Measurements from ENCODE around the gene TBX21. TPM values are rescaled to one million over a fixed set of nuclear protein-coding genes. Genes with fewer than 3 reads are reported as not detected.
A peak's percentile ranks its signal among the peaks of the same experiment; 100 is the strongest.

Gene TBX21
- total RNA-seq, 1 donor from 2014 or later, result not detected

DNA sequence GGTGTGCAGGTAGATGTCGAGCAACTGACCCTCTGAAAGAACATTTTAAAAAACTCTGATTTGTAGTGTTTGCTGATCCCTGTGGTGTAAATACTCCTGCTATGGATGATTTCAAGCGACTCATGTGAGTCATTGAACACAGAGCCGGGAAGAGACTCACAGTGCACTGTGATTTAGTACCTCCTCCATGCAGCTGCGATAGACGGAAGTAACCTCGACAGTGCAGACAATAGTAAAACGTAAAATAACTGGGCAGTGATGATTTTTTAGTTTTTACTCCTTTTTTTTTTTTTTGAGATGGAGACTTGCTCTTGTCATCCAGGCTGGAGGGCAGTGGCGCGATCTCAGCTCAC, 8.7 kb downstream of the TBX21 start:
- no peaks in the 10 kb centered on the region for H3K36me3 ChIP-seq (ENCODE audit: control insufficient read depth, insufficient read depth, low read length)
- H3K27me3 ChIP-seq (ENCODE audit: control insufficient read depth, insufficient read depth, low read length), result peaks cover 24% of the 10 kb centered on the region
- TF ChIP-seq, protein P1, sequence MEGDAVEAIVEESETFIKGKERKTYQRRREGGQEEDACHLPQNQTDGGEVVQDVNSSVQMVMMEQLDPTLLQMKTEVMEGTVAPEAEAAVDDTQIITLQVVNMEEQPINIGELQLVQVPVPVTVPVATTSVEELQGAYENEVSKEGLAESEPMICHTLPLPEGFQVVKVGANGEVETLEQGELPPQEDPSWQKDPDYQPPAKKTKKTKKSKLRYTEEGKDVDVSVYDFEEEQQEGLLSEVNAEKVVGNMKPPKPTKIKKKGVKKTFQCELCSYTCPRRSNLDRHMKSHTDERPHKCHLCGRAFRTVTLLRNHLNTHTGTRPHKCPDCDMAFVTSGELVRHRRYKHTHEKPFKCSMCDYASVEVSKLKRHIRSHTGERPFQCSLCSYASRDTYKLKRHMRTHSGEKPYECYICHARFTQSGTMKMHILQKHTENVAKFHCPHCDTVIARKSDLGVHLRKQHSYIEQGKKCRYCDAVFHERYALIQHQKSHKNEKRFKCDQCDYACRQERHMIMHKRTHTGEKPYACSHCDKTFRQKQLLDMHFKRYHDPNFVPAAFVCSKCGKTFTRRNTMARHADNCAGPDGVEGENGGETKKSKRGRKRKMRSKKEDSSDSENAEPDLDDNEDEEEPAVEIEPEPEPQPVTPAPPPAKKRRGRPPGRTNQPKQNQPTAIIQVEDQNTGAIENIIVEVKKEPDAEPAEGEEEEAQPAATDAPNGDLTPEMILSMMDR (IDR thresholded peaks at IDR 0.05; ENCODE audit: insufficient read depth, low read length, poor library complexity, severe bottlenecking), result no peak

GRCh38 chr17:47742319-47743181, 9.5 kb downstream of the TBX21 start:
- H3K36me3 ChIP-seq (ENCODE audit: control insufficient read depth, insufficient read depth, low read length), result no peaks in the 10 kb centered on the region
- TF ChIP-seq, protein P1 (IDR thresholded peaks at IDR 0.05; ENCODE audit: insufficient read depth, low read length, poor library complexity, severe bottlenecking), result peak; percentile 58
- no peak overlapping the region for H3K4me3 ChIP-seq (ENCODE audit: low read depth, low read length)
- no peak for DNase-seq (ENCODE audit: low read depth)
- peaks cover 21% of the 10 kb centered on the region for H3K27me3 ChIP-seq (ENCODE audit: control insufficient read depth, insufficient read depth, low read length)

More for the DNA sequence above, 8.7 kb downstream of the TBX21 start:
- DNase-seq (ENCODE audit: low read depth), result no peak
- no peak overlapping the region for H3K4me3 ChIP-seq (ENCODE audit: low read depth, low read length)

DNA sequence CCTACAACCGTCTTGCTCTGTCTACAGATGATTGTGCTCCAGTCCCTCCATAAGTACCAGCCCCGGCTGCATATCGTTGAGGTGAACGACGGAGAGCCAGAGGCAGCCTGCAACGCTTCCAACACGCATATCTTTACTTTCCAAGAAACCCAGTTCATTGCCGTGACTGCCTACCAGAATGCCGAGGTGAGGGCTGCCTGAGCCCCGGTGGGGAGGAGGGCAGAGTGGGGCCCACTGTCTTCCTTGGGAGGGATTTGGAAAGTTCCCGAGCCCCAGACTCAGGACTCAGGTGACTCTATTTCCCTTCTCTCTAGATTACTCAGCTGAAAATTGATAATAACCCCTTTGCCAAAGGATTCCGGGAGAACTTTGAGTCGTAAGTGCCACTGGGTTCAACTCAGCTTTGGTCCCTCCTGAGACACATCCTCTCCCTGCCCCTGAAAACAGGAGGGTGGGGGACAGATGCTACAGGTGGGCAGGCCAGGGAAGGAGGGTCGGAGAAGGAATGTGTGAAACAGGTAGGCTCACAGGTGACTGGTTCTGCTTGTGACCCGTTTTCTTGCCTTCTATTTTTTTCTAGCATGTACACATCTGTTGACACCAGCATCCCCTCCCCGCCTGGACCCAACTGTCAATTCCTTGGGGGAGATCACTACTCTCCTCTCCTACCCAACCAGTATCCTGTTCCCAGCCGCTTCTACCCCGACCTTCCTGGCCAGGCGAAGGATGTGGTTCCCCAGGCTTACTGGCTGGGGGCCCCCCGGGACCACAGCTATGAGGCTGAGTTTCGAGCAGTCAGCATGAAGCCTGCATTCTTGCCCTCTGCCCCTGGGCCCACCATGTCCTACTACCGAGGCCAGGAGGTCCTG, 11.4 kb downstream of the TBX21 start:
- Histone ChIP-seq H3K4me3 (ENCODE audit: low read depth, low read length) (no peak overlapping the region), H3K27me3 (ENCODE audit: control insufficient read depth, insufficient read depth, low read length) (peaks cover 21% of the 10 kb centered on the region), H3K36me3 (ENCODE audit: control insufficient read depth, insufficient read depth, low read length) (no peaks in the 10 kb centered on the region)
- TF ChIP-seq, protein P1 (IDR thresholded peaks at IDR 0.05; ENCODE audit: insufficient read depth, low read length, poor library complexity, severe bottlenecking), result no peak
- no peak for DNase-seq (ENCODE audit: low read depth)

DNA sequence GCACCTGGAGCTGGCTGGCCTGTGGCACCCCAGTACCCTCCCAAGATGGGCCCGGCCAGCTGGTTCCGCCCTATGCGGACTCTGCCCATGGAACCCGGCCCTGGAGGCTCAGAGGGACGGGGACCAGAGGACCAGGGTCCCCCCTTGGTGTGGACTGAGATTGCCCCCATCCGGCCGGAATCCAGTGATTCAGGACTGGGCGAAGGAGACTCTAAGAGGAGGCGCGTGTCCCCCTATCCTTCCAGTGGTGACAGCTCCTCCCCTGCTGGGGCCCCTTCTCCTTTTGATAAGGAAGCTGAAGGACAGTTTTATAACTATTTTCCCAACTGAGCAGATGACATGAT, 12.0 kb downstream of the TBX21 start:
- TF ChIP-seq, protein P1 (IDR thresholded peaks at IDR 0.05; ENCODE audit: insufficient read depth, low read length, poor library complexity, severe bottlenecking), result no peak
- Histone ChIP-seq H3K4me3 (ENCODE audit: low read depth, low read length) (no peak overlapping the region), H3K36me3 (ENCODE audit: control insufficient read depth, insufficient read depth, low read length) (no peaks in the 10 kb centered on the region), H3K27me3 (ENCODE audit: control insufficient read depth, insufficient read depth, low read length) (peaks cover 21% of the 10 kb centered on the region)
- DNase-seq (ENCODE audit: low read depth), result no peak

DNA sequence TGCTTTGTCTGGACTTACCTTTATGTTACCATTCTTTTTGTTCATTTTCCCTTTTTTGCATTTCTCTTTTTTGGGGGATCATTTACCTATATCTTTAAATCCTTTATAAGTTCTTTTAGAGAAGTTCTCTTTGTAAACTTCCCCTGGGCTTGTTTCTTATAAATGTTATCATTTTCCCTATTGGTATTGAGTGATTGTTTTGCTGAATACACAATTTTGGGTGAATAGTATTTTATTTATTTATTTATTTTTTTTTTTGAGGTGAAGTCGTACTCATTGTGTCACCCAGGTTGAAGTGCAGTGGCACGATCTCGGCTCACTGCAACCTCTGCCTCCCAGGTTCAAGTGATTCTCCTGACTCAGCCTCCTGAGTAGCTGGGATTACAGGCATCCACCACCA, 18.4 kb downstream of the TBX21 start:
- TF ChIP-seq, protein P1 (IDR thresholded peaks at IDR 0.05; ENCODE audit: insufficient read depth, low read length, poor library complexity, severe bottlenecking), result no peak
- no peaks in the 10 kb centered on the region for H3K36me3 ChIP-seq (ENCODE audit: control insufficient read depth, insufficient read depth, low read length)
- H3K4me3 ChIP-seq (ENCODE audit: low read depth, low read length), result no peak overlapping the region
- no peaks in the 10 kb centered on the region for H3K27me3 ChIP-seq (ENCODE audit: control insufficient read depth, insufficient read depth, low read length)
- no peak for DNase-seq (ENCODE audit: low read depth)
